Small intestine (tissue), 7 donors: Measurements from ENCODE around the gene SEPHS2. TPM values are rescaled to one million over a fixed set of nuclear protein-coding genes. Genes with fewer than 3 reads are reported as not detected.
"Not testable (repeated sequence)": the region's sequence is repeated elsewhere in the genome, so short reads cannot be mapped to it uniquely, and the experiment has no call there.

Source experiments
- DNase-seq, 2 donors: peaks; one replicate each; pipeline versions ENCODE4 v3.0.0 to v3.0.0-alpha.2; 2013
- FAIRE-seq: peaks from 2 replicates; lab custom pipeline; 2012; peaks lifted over from hg19 to GRCh38; lab: Jason Lieb, UNC
- H3K27ac ChIP-seq, 3 donors: one replicate each; pipeline ENCODE4 v1.5.1; 2013; ENCODE audit warnings: low read length in 2 of 3, mild to moderate bottlenecking in 2 of 3, control low read depth in 1 of 3, inconsistent platforms in 1 of 3, low read depth in 1 of 3, moderate library complexity in 1 of 3
- H3K27me3 ChIP-seq, 3 donors: one replicate each; pipeline ENCODE4 v1.6.1; 2013; ENCODE audit warnings: low read length in 3 of 3, inconsistent platforms in 1 of 3; ENCODE audit not compliant: control insufficient read depth in 3 of 3, insufficient read depth in 3 of 3
- H3K36me3 ChIP-seq, 3 donors: one replicate each; pipeline ENCODE4 v1.6.1; 2013; ENCODE audit warnings: low read length in 3 of 3, inconsistent platforms in 1 of 3, low read depth in 1 of 3, mild to moderate bottlenecking in 1 of 3, moderate library complexity in 1 of 3; ENCODE audit not compliant: control insufficient read depth in 3 of 3, insufficient read depth in 2 of 3
- H3K4me1 ChIP-seq, 3 donors: one replicate each; pipeline ENCODE4 v1.6.1; 2013; ENCODE audit warnings: low read length in 2 of 3, inconsistent platforms in 1 of 3, low read depth in 1 of 3, mild to moderate bottlenecking in 1 of 3, moderate library complexity in 1 of 3; ENCODE audit not compliant: control insufficient read depth in 3 of 3, insufficient read depth in 2 of 3
- H3K4me3 ChIP-seq, 3 donors: one replicate each; pipeline ENCODE4 v1.5.1; 2013; ENCODE audit warnings: low read length in 3 of 3, control low read depth in 1 of 3, inconsistent platforms in 1 of 3, low read depth in 1 of 3, mild to moderate bottlenecking in 1 of 3, moderate library complexity in 1 of 3
- H3K9me3 ChIP-seq, 2 donors: one replicate each; pipeline ENCODE4 v1.6.1; 2013; ENCODE audit warnings: low read depth in 1 of 2, low read length in 1 of 2; ENCODE audit not compliant: control insufficient read depth in 2 of 2, insufficient read depth in 1 of 2
- WGBS, 3 donors: extraction: QIAGEN DNeasy Blood & Tissue Kit; methylation state at CpG; one replicate each; pipeline ENCODE4 v1.1.7; 2013; 5-methylcytosine and 5-hydroxymethylcytosine counted together
- polyA plus RNA-seq, 4 donors: library from polyadenylated mRNA; stranded (reverse) in 3 of 4; unstranded in 1 of 4; fragments of 200-250 nt in 3 of 4; fragments of 120-200 nt in 1 of 4; gene quantifications; one replicate each; pipeline versions ENCODE4 v1.2.1 to v1.2.3, GENCODE V29; 2013
- donor health status: healthy with polysubstance abuse.
- donor health status: control.
- donor health status: control.
- donor health status: Bipolar disorder and iron deficiency.
- donor health status: healthy.

The SEPHS2 gene
- polyA plus RNA-seq, 4 donors = 76.9 to 349 (median 175) TPM

GRCh38 chr16:30406795-30407101 is 38.9 kb downstream of the SEPHS2 start:
- Histone ChIP-seq H3K36me3 (peaks cover 0 to 13% (median 0%) of the 10 kb centered on the region in 3 donors), H3K4me1 (peaks cover 0 to 9% (median 0%) of the 10 kb centered on the region in 3 donors), H3K27ac (peak overlapping the region in 2 of 3 donors; percentile 77 to 87), H3K9me3 (no peaks in the 10 kb centered on the region), H3K27me3 (no peaks in the 10 kb centered on the region), H3K4me3 (peak overlapping the region in 2 of 3 donors; percentile 47 to 84)
- no peak for FAIRE-seq
- WGBS, 3 donors = 16 to 19% (median 17%) methylated on average over 14 of the region's 14 CpGs
- DNase-seq = no peak

DNA sequence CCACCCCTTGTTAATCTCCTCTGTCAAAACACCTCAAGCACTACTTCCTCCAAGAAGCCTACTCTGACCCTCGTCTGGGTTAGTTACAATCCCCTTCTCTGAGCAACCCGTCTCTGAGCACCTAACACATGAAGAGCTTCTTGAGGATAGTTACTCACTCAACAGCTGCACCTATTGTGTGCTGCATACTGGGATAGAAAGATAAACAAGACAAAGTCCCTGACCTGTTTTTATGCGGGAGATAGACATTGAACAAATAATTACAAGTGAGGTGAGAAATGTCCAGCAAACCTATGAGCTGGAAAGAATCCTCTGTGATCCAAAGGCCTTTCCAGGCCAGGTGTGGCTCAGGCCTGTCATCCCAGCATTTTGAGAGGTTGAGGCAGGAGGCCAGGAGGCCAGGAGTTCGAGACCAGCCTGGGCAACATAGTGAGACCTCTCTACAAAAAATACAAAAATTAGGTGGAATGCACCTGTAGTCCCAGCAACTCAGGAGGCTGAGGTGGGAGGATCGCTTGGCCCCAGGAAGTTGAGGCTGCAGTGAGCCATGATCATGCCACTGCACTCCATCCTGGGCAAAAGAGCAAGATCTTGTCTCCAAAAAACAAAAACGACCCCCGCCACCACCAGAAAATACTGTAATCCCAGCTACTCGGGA is 43.8 kb downstream of the SEPHS2 start:
- WGBS, 3 donors = 56 to 73% (median 66%) methylated on average over 8 of the region's 8 CpGs
- Histone ChIP-seq H3K36me3 (peaks cover 0 to 22% (median 0%) of the 10 kb centered on the region in 3 donors), H3K4me1 (peaks cover 0 to 19% (median 2%) of the 10 kb centered on the region in 3 donors), H3K27ac (no peak overlapping the region), H3K9me3 (no peaks in the 10 kb centered on the region), H3K4me3 (no peak overlapping the region), H3K27me3 (no peaks in the 10 kb centered on the region)
- no peak for FAIRE-seq
- peak; percentile 40 to 48 for DNase-seq

- H3K9me3 ChIP-seq = no peaks in the 10 kb centered on the region
- FAIRE-seq (no peak), DNase-seq (no peak)
- H3K27ac ChIP-seq = peak overlapping the region in 2 of 3 donors; percentile 71 to 74
- no peaks in the 10 kb centered on the region for H3K27me3 ChIP-seq
- 20 to 31% (median 23%) methylated on average over 12 of the region's 12 CpGs for WGBS, 3 donors
- peaks cover 0 to 24% (median 2%) of the 10 kb centered on the region in 3 donors for H3K4me1 ChIP-seq
- peaks cover 0 to 22% (median 0%) of the 10 kb centered on the region in 3 donors for H3K36me3 ChIP-seq
- H3K4me3 ChIP-seq = peak overlapping the region; percentile 54 to 65 (median 57)
These were observed 46.1 kb downstream of the SEPHS2 start for GRCh38 chr16:30399435-30400186.

- DNase-seq = peak in 1 of 2 donors; percentile 1
- FAIRE-seq = no peak
- H3K9me3 ChIP-seq = no peaks in the 10 kb centered on the region
- peak overlapping the region in 2 of 3 donors; percentile 71 to 74 for H3K27ac ChIP-seq
- H3K36me3 ChIP-seq = peaks cover 0 to 22% (median 0%) of the 10 kb centered on the region in 3 donors
- H3K4me1 ChIP-seq = peaks cover 0 to 30% (median 2%) of the 10 kb centered on the region in 3 donors
- WGBS, 3 donors = 83 to 88% (median 85%) methylated on average over 23 of the region's 23 CpGs
- H3K27me3 ChIP-seq = no peaks in the 10 kb centered on the region
- no peak overlapping the region for H3K4me3 ChIP-seq
These were observed 46.8 kb downstream of the SEPHS2 start for GRCh38 chr16:30398661-30399434.

DNA sequence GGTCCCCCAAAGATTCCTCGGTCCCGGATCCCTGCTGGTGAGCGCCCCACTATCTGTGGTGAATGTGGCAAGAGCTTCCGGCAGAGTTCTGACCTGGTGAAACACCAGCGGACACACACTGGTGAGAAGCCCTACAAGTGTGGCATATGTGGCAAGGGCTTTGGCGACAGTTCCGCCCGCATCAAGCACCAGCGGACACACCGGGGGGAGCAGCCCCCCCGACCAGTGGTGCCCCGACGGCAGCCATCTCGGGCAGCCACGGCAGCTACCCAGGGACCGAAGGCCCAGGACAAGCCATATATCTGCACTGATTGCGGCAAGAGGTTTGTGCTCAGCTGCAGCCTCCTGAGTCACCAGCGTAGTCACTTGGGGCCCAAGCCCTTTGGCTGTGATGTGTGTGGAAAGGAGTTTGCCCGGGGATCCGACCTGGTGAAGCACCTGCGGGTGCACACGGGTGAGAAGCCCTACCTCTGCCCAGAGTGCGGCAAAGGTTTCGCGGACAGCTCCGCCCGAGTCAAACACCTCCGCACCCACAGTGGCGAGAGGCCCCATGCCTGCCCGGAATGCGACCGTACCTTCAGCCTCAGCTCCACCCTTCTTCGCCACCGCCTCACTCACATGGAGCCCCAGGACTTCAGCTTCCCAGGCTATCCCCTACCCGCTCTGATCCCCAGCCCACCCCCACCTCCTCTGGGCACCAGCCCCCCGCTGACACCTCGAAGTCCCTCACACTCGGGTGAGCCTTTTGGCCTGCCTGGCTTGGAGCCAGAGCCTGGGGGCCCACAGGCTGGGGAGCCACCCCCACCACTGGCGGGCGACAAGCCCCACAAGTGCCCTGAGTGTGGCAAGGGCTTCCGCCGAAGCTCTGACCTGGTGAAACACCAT is 47.7 kb downstream of the SEPHS2 start:
- 87 to 93% (median 89%) methylated on average over 35 to 42 of the region's 42 CpGs for WGBS, 3 donors
- H3K4me3 ChIP-seq = no peak overlapping the region
- peaks cover 0 to 22% (median 0%) of the 10 kb centered on the region in 3 donors for H3K36me3 ChIP-seq
- FAIRE-seq (no peak), DNase-seq (peak in 1 of 2 donors; percentile 2)
- no peaks in the 10 kb centered on the region for H3K9me3 ChIP-seq
- H3K27ac ChIP-seq = no peak overlapping the region
- no peaks in the 10 kb centered on the region for H3K27me3 ChIP-seq
- peaks cover 0 to 30% (median 2%) of the 10 kb centered on the region in 3 donors for H3K4me1 ChIP-seq

- Histone ChIP-seq H3K9me3 (no peaks in the 10 kb centered on the region), H3K4me3 (no peak overlapping the region), H3K4me1 (peaks cover 0 to 28% (median 2%) of the 10 kb centered on the region in 3 donors), H3K36me3 (peaks cover 0 to 22% (median 0%) of the 10 kb centered on the region in 3 donors), H3K27me3 (no peaks in the 10 kb centered on the region), H3K27ac (no peak overlapping the region)
- peak in 1 of 2 donors; percentile 1 for DNase-seq
- WGBS, 3 donors = 70 to 78% (median 72%) methylated on average over 4 of the region's 4 CpGs
- FAIRE-seq = no peak
These were observed 48.6 kb downstream of the SEPHS2 start for GRCh38 chr16:30397056-30397455.

DNA sequence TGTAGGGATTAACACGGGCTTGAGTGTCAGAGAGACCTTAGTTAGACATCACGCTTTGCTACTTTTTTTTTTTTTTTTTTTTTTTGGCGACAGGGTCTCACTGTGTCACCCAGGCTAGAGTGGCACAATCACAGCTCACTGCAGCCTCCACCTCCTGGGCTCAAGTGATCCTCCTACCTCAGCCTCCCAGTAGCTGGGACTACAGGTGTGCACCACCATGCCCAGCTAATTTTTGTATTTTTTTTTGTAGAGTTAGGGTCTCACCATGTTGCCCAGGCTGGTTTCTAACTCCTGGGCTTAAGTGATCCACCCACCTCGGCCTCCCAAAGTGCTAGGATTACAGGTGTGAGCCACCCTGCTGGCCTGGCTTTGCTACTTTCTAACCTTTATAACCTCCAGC is 49.0 kb downstream of the SEPHS2 start:
- Histone ChIP-seq H3K36me3 (peaks cover 0 to 22% (median 0%) of the 10 kb centered on the region in 3 donors), H3K4me1 (peaks cover 0 to 24% (median 2%) of the 10 kb centered on the region in 3 donors)
- H3K4me3 ChIP-seq, FAIRE-seq, H3K9me3 ChIP-seq, H3K27ac ChIP-seq, H3K27me3 ChIP-seq: not testable (repeated sequence)
- WGBS, 3 donors = 35 to 67% (median 40%) methylated on average over 3 to 4 of the region's 4 CpGs
- peak in 1 of 2 donors; percentile 5 for DNase-seq
